GM21825 (cell line): ENCODE data around the gene HOTAIR.

Experiments used
- ATAC-seq: cut with Tn5 transposase; IDR thresholded peaks from one replicate; pipeline ENCODE4 v1.9.1; 2021; ENCODE audit warnings: mild to moderate bottlenecking, moderate library complexity; ENCODE audit not compliant: unreplicated experiment

Gene HOTAIR

DNA sequence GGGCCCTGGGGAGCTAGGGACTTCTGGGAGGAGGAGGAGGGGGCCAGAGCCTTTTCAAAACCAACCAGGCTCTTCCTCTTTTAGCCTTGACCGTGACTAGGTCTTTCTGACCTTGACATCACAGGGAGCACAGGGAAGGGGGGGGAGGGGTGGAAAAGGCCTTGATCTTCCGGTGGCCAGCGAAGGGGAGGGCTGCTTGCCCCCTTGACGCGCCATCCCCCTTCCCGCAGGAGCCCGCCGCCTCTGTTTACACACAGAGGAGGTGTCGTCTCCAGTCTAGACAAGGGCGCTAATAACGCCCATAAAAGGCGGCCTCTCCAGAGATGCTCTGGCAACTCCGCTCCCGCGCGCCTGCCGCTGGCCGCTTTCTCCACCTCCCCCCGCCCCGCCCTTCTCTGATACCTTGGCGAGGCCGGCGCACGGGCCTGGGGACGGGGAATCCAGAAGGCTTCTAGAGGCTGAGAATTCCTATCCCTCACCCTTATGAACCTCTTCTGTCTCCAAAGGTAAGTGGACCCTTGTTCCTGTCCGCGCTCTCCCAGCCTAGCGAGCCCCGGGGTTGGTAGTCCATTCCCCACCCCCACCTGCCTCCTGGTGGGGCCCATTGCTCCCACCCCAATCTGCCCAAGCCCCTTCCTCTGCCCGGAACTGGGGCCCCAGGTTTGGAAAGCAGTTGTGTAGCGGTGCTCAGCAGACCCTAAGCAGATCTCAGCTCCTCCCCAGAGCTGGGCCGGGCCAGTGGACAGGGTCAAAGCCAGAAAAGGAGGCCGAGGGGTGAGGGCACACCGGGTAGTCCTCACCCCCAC, 24.9 kb downstream of the HOTAIR start:
- no peak for ATAC-seq

DNA sequence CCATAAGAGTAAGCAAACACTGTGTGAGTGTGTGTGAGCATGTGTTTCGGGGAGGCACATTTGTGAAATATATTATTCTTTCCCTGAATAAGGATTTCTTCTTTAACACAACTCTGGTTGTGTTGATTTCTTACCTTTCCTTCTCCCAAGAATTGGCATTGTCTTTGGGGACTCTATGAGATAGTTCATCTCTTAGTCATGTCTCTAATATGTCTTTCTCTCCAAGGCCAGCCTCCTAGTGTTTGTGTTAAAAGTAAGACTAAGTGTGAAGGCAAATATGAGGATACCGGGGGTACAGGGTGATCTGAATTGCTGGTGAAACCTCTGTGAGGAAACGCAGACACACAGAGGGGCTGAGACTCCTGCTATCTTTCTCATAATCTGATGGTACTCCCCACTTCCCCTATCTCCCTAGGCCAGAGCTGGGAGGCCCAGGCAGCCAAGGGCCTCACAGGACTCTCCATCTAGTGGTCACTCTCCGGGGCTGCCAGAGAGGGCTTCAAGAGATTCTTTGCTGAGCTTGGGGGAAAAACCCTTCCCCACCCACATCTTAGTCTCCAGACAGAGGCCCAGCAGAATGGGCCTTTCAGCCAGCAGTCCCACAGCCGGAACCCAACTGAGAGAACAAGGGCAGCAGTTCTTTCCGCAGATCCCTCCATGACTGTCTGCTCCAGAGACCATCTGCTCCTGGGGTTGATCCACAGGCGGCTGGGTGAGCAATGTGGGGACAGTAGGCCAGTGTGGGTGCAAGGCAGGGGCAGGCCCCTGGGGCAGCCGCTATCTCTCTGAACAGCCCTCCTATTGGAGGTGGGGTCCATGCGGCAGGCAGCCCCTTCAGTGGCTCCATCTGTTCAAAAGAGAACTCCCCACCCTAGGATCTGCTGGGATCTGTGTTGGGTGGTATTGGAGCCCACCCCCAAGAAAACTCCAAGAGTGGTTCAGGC, 25.8 kb downstream of the HOTAIR start:
- ATAC-seq: no peak

DNA sequence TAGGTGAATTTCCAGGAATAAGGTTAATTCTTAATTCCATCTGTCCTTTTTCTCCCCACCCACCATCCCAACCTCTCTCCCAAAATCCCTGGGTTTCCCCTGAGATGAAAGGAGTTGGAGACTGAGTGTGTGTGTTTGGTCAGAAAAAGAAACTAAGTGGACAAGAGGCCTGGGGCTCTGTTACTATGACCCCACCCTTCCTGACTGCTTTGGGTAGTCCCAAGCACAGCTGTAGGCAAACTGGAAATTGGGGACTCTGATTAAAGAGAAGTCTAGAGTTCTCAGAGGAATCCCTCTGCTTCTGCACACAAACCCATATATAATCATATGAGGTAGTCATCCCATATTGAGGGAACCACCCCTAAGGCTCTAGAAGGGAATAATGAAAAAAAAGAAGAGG, 27.0 kb downstream of the HOTAIR start:
- ATAC-seq: no peak

DNA sequence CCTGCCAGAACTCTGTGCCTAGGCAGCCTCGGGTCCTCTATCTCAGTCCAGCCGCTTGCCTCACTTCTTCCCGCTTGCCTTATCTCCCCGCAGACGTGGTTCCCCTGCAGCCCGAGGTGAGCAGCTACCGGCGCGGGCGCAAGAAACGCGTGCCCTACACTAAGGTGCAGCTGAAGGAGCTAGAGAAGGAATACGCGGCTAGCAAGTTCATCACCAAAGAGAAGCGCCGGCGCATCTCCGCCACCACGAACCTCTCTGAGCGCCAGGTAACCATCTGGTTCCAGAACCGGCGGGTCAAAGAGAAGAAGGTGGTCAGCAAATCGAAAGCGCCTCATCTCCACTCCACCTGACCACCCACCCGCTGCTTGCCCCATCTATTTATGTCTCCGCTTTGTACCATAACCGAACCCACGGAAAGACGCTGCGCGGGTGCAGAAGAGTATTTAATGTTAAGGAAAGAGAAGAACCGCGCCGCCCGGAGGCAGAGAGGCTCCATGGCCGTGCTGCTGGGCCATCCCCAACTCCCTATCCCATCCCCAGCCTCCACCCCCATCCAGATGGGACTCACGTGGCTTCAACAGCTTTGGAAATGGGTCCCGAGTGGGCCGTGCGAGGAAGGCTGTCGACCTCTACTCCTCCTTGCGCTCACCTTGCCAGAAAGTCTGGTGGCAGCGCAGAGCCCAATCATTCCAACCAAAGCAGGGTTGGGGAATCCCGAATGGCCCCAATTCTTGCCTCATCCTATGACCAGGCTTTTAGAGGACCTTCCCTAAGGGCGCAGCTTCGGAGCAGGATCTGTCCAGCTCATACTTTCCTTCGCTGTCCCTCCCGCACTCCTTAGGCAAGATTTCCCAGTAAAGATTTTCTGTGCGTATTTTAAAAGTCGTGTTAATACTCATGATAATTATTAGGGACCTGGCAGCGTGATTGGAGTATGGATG, 29.6 kb downstream of the HOTAIR start:
- no peak for ATAC-seq

DNA sequence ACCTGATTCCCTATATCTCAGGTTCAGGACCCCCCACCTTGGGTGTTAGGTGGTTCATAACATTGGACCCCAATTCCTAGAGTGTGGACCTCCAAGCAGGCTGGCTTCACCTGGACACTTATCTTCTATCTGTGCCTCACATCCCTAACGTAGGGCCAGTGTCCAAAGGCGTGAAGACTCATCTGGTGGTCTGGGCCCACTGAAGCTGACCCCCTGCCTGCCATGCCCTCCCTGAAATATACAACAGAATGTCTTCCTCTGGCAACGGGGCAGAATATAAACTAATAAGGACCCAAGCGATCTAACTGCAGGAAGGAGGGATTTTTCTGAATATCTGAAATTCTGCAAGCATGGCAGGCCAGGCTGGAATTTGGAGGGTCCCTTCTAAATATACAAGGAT, 30.5 kb downstream of the HOTAIR start:
- no peak for ATAC-seq

DNA sequence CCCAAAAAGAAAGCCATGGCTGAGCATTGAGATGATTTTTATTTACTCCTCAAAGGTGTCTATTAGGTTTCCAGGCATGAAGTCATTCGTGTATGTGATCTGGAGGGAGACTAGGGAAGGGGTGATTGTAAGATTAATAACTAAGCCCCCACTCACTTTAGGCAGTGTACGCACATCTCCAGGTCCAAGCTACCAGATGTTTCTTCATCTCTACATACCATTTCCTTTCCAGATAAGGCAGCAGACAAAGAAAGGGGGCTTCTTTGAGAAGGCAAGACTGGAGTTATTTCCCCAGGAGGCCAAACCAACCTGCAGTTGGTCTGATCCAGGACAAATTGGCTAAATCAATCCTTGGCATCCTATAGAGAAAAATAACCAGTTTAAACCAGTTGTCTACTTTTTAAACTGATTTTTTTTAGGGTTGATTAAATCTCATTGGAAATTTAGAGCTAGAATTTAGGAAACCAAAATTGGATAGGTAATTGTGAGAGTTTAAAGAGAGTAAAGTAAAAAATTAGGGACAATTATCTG, 32.2 kb downstream of the HOTAIR start:
- no peak for ATAC-seq

DNA sequence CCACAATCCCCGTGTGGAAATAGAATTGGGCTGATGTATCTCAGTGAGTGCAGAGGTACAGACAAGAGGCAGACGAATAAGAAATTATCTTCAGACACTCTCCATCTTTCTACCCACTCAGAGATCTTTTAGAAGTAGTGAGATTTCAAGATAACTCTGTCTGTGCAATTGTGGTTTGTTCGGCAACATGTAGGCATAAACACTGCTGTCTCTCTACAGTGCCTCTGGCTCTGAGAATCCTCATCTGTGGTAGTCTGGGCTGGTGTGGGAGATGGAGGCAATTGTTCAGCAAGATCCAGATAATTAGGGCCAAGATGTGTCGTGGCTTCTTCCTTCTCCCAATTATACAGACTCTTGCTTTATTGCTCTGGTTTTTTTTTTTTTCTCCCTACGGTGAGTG, 33.0 kb downstream of the HOTAIR start:
- ATAC-seq: no peak

DNA sequence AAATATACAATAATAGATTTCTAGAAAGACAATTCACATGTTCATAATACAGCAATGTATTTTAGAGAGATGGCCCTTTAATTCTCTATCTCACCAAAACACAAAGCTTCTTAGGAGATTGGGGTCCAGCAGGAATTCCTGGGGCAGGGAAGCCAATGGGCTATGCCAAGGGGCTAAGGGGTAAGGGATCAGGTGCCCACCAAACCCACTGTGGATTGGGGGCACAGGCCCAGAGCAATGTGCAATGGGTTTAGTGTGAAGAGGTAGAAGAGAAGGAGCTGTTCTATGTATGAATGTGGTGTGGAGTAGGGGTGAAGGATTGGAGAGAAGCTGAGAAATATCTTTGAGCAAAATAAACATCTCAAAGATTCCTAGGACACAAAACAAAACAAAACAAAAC, 33.6 kb downstream of the HOTAIR start:
- no peak for ATAC-seq

DNA sequence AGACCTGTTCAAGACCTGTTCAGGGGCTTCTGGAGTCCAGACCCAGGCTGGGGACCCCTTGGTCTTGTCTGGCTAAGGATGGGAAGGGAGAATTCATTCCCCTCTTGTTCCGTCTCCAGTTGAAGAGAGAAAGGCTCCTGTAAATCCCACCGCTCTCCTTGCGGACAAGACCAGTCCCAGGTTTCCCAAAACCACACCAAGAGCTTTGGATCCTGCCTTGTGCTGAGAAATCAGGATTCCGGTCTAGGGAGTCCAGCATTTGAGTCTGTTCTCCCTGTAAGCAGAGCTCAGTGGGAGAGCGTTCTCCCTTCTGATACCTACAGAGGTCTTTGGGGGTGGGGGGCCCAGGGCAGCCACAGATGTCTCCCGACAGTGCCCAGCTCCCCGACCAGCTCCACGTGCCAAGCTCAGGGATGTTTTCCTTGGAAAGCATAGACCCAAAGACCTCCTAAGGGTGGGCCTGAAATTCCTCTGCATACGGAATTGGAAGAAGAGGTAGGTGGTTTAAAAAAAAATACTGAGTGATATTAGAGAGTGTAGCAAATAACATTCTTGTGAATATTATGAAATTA, 34.2 kb downstream of the HOTAIR start:
- no peak for ATAC-seq

DNA sequence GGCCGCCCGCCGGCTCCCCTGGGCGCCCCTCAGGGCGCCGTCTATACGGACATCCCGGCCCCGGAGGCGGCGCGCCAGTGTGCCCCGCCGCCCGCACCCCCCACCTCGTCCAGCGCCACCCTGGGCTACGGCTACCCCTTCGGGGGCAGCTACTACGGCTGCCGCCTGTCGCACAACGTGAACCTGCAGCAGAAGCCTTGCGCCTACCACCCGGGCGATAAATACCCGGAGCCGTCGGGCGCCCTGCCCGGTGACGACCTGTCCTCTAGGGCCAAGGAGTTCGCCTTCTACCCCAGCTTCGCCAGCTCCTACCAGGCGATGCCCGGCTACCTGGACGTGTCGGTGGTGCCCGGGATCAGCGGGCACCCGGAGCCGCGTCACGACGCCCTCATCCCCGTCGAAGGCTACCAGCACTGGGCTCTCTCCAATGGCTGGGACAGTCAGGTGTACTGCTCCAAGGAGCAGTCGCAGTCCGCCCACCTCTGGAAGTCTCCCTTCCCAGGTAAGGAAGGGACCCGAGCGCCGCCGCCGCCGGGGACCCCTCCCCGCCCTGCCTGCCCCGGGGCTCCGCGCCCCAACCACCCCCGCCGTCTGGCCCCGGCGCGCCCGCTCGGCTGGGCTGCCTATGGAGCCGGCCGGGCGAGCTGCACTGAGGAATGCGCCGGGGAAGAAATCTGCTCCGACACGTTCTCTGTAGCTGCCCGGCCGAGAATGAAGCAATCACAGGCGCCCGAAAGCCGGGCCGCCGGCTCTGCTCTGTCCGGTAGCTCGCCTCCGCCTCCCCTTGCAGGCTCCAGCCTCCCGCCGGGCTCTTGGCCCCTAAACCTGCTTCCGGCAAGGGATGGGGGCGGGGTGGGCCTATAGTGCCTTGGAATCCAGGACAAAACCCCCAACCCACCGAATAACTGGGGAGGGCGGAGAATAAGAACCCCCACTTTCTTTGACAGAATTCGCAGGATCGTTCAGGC, 35.3 kb downstream of the HOTAIR start:
- ATAC-seq: no peak

DNA sequence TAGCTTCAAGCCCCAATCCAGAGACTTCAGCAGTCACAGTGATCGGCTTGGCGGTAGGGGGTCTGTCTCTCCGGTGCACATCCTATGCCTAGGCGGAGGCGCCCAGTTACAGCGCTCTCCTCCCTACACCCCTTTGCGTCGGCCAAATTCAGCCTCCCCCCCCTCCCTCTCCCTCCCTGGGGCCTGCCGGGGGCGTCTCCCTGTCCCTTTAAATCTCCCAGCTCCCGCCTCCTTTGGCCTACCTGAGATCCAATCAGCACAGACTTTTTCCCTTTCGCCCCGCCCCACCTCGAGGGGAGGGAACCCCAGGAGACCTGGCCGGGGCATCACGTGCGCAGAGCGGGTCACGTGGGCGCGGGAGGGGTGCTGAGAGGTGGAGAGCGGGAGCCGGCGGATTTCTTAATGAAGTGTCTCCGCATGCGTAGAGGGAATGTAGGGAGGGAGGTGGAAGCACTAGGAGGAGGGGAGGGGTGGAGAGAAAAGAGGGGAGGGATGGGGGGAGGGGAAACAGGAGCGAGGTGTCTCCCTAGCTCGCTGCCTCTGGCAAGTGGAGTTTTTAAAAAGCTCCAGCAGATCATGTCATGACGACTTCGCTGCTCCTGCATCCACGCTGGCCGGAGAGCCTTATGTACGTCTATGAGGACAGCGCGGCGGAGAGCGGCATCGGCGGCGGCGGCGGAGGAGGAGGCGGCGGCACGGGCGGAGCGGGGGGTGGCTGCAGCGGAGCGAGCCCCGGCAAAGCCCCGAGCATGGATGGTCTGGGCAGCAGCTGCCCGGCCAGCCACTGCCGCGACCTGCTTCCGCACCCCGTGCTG, 36.2 kb downstream of the HOTAIR start, which contains the start of gene HOXC13:
HOXC13 (plus strand) TSS at position 506 of the 815 bp plus-strand sequence; CDS start at position 582, 76 bp downstream.
- no peak for ATAC-seq

DNA sequence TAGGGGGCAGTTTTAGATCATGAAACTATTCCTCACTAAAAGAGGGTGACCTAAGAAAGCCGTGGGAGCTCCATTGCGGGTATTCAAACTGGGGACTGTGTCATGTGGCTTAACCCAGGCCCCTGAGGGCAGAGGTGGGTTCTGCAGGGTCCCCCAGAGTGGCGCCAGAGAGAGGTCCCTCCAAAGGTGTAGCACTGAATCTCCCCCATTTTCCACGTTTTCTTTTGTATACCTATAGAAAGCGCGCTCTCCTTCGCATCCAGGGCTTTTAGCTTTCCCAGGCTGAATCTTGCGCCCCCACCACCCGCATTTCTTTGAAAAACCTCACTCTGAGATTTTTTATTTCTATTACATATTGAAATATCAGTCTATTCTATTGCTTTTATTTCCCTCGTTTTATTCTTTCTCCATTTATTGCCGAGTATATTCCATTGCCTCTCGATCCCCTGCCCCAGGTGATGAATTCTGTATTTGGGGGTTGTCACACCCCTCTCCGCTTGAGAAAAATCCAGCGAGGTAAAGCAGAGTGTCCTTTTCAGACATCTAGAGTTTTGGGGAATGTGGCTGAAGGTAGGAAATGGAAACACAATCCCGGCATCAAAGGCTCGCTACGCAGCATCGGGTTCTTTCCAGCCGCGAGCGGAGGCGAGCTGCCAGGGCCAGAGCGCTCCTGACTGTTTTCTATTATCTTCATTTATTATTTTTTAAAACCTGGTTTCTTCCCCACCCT, 37.0 kb downstream of the HOTAIR start:
- ATAC-seq: no peak

DNA sequence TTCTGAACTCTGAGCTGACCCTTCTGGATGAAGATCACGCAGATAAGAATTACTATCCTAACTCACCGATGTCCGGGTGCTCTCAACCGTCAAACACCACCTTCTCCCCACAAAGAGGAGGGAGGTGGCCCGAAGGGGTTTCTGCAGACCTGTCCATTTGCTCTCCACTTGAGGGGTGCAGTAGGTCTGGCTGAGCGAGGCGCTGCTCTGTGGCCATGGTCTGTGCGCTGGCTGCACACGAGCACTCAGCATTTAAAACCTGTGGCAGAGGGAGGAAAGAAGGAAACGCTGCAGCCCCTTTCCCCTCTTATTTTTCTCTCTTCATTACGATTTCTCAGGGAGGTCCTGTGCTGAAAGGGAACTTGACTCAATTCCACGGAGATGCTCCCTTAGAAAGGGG, 37.7 kb downstream of the HOTAIR start:
- no peak for ATAC-seq

DNA sequence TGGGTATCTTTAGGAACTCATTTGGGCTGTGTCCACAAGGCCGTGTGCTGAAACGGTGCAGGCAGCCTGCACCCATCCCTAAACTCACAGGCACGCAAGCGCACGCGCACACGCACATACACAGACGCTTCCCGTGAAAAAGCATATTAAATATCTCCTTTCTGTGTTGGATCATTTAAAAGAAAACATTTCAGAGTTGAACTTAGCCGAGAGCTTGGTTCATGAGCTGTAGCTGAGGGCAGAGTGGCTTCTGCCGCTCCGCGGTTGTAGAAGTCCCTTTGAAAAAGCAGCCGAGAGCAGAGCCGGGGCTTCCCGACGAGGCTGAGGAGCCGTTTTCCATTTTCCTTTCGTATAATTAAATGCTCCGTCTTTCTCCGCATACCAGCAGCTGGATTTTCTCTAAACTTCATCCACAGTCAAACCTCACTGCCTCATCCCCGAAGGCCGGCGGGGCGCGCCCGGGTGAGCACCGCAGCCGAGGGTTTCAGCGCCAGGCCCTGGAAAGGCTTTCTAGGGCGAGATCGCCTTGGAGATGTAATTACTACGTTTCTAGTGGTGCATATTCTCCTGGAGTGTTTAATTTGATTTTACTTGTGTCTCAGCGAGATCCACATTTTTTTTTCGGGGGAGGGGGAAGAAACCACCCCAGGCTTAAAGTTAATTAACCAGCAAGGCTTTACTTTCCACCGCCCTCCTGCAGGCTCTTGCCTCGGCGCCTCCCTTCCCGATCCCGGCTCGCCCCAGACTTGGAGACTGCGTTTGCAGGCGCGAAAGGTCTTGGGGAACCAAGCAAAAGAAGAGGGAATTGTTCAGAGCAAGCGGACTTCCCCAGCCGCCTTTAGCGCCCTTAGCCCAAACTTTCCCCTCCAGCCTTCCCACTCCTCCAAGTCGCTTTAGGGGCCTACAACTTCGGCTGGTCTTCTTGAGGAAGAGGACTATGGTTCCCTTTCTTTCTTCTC, 39.1 kb downstream of the HOTAIR start:
- ATAC-seq: no peak

DNA sequence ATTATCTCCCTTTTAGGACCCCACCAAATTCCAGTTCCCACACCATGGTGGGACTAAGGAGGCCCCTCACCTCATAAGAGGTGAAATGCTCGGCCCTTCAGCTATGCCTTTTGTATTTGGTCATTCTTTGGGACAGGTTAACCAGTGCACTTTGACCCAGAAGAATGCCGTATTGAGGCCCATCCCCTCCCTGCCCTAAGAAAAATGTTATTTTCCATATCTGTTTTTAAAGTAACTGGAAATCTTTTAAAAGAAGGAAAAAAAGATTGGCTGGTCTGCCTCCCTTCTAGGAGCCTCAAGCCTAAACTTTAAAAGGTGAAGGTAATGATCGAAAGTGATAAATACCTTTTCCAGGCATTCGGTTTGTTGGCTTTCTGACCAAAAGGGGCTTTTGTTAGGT, 41.8 kb downstream of the HOTAIR start:
- ATAC-seq: no peak

DNA sequence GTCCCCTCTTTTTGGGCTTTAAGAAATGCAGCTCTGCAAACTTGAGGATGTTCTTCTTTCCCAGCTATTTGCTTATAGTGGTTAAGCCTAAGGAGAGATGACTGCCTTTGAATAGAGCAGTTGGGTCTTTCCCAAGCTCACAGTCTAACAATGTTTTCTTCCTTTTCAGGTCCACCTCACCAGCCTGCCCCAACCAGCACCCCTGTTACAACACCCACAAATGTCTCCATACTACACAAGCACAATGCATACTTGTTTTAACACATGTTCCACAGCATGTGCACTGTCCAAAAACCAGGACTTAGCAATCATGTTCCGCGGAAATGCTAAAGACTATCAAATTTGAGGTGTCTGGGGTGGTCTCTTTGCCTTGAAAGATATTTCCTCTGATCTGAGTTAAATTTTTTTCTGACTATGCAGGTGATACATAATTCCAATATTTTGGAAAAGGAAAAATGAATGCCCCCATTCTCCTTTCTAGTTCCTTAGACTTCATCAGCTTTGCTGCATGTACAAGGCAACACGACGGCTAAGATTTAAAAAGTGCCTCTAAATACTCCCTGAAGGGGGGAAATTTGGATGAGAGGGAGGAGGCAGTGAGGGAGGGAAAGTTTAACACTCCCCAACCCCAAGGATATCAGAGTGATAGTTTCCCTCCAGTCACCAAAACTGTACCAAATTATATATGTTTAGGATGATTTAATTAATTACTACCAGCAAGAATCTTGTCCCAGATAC, 42.7 kb downstream of the HOTAIR start:
- ATAC-seq: no peak
